ENCODE data around the gene ZNF492. TPM values are rescaled to one million over a fixed set of nuclear protein-coding genes. Genes with fewer than 3 reads are reported as not detected.
"Not testable (repeated sequence)": the region's sequence is repeated elsewhere in the genome, so short reads cannot be mapped to it uniquely, and the experiment has no call there.

The ZNF492 gene
- polyA plus RNA-seq, 4 donors = 0.28 to 1.5 TPM; not detected in 2

DNA sequence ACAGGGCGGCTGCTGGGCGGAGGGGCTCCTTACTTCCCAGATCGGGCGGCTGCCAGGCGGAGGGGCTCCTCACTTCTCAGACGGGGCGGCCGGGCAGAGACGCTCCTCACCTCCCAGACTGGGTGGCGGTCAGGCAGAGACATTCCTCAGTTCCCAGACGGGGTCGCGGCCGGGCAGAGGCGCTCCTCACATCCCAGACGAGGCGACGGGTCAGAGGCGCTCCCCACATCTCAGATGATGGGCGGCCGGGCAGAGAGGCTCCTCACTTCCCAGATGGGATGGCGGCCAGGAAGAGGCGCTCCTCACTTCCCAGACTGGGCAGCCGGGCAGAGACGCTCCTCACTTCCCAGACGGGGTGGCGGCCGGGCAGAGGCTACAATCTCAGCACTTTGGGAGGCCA is 69.0 kb downstream of the ZNF492 start:
- not testable (repeated sequence) for H3K27me3 ChIP-seq (ENCODE audit: control insufficient read depth in 3 of 3, insufficient read depth in 3 of 3, low read length in 3 of 3); H3K4me3 ChIP-seq (ENCODE audit: low read depth in 1 of 3, low read length in 3 of 3); H3K36me3 ChIP-seq (ENCODE audit: control insufficient read depth in 3 of 3, insufficient read depth in 2 of 3, low read depth in 1 of 3, low read length in 3 of 3); H3K27ac ChIP-seq (ENCODE audit: low read depth in 1 of 3, low read length in 2 of 3); FAIRE-seq; H3K4me1 ChIP-seq (ENCODE audit: control insufficient read depth in 3 of 3, insufficient read depth in 2 of 3, low read depth in 1 of 3, low read length in 2 of 3); DNase-seq
- peaks cover 0 to 15% of the 10 kb centered on the region in 2 donors for H3K9me3 ChIP-seq (ENCODE audit: control insufficient read depth in 2 of 2, insufficient read depth in 1 of 2, low read depth in 1 of 2, low read length in 1 of 2)
- 94 to 97% (median 95%) methylated on average over 23 to 28 of the region's 28 CpGs for WGBS, 3 donors

DNA sequence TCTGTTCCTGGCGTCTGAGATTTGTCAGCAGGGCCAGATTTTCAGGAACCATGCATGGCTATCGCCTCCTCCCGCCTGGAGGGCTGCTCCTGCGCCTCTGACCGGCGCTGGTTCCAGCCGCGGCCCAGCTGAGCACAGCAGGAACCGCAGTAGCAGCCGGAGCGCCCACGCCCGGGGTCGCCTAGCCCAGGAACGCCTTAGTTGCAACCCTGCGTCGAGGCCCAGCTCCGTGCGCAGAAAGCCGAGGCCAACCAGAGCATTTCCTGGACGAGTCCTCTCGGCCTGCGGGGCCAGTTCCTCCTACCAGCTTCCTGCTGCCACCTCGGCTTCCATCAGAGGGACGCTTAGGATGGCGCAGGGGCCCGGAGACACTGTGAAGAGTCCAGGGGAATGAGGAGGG is 74.9 kb downstream of the ZNF492 start:
- FAIRE-seq = no peak
- Histone ChIP-seq H3K4me3 (ENCODE audit: low read depth in 1 of 3, low read length in 3 of 3) (no peak overlapping the region), H3K9me3 (ENCODE audit: control insufficient read depth in 2 of 2, insufficient read depth in 1 of 2, low read depth in 1 of 2, low read length in 1 of 2) (peaks cover 2 to 16% of the 10 kb centered on the region in 2 donors), H3K4me1 (ENCODE audit: control insufficient read depth in 3 of 3, insufficient read depth in 2 of 3, low read depth in 1 of 3, low read length in 2 of 3) (no peaks in the 10 kb centered on the region), H3K27ac (ENCODE audit: low read depth in 1 of 3, low read length in 2 of 3) (no peak overlapping the region), H3K36me3 (ENCODE audit: control insufficient read depth in 3 of 3, insufficient read depth in 2 of 3, low read depth in 1 of 3, low read length in 3 of 3) (no peaks in the 10 kb centered on the region), H3K27me3 (ENCODE audit: control insufficient read depth in 3 of 3, insufficient read depth in 3 of 3, low read length in 3 of 3) (no peaks in the 10 kb centered on the region)
- WGBS, 3 donors = 27 to 55% (median 52%) methylated on average over 27 of the region's 27 CpGs
- DNase-seq = no peak

Other genes starting within 250 kb of the ZNF492 start
- 1 to 10 TPM in 1 of 4 donors, under 1 TPM in 1, not detected in 2; 0.04 to 2.2 TPM for gene ZNF98, start 212.0 kb upstream of the ZNF492 start, polyA plus RNA-seq
- under 1 TPM in 2 of 4 donors, not detected in 2; 0.01 to 0.21 TPM for gene ZNF99, start 149.8 kb downstream of the ZNF492 start, polyA plus RNA-seq
- gene ZNF723, start 198.0 kb downstream of the ZNF492 start, polyA plus RNA-seq = not detected

Measured in small intestine (tissue), 7 donors.